ENCODE measurements around the gene EML2. TPM values are rescaled to one million over a fixed set of nuclear protein-coding genes. Genes with fewer than 3 reads are reported as not detected.
A peak's percentile ranks its signal among the peaks of the same experiment; 100 is the strongest.

The EML2 gene
- total RNA-seq, result 36.1 and 41.2 TPM in 2 replicates

GRCh38 chr19:45638930-45639729 lies at the start of gene EML2:
Gene EML2 (minus strand): TSS chr19:45639397. CDS start chr19:45639376, 21 bp downstream.

GRCh38 chr19:45667620-45668341 lies 28.6 kb upstream of the EML2 start, which contains the start of gene GIPR:
Gene GIPR (plus strand): TSS chr19:45668221. CDS start chr19:45669521, 1,300 bp downstream.

GRCh38 chr19:45601524-45602374 lies 37.4 kb downstream of the EML2 start, which contains the start of gene GPR4:
Gene GPR4 (minus strand): TSS chr19:45602212. CDS start chr19:45591866, 10,346 bp downstream.

GRCh38 chr19:45584332-45585157 lies 54.7 kb downstream of the EML2 start, which contains the start of gene OPA3:
Gene OPA3 (minus strand): TSS chr19:45584802. CDS start chr19:45584764, 38 bp downstream.

Small RNA genes lying within 50 kb of the gene (small RNA-seq; reads per million reads assigned to genes)
- gene MIR642A, result 3.9 reads per million, percentile 89 among the genes with 10 or more reads in this experiment
- gene RN7SL836P, result not detected

Other genes with a start within 250 kb of the EML2 start
- gene PPP1R13L, start 234.3 kb downstream of the EML2 start, total RNA-seq, result 44.8 and 61.1 TPM in 2 replicates
- 2.4 and 2.8 TPM in 2 replicates for gene POLR1G, start 232.8 kb downstream of the EML2 start, total RNA-seq
- 69.3 and 73.0 TPM in 2 replicates for gene ERCC1, start 215.5 kb downstream of the EML2 start, total RNA-seq
- 32.8 and 86.4 TPM in 2 replicates for gene FOSB, start 171.4 kb downstream of the EML2 start, total RNA-seq
- 10.6 and 17.7 TPM in 2 replicates for gene RTN2, start 142.3 kb downstream of the EML2 start, total RNA-seq
- 1.1 and 2.0 TPM in 2 replicates for gene PPM1N, start 141.0 kb downstream of the EML2 start, total RNA-seq
- gene VASP, start 131.9 kb downstream of the EML2 start, total RNA-seq, result 78.9 and 123 TPM in 2 replicates
- 11.8 and 23.4 TPM in 2 replicates for gene OPA3, start 54.6 kb downstream of the EML2 start, total RNA-seq
- gene GPR4, start 37.2 kb downstream of the EML2 start, total RNA-seq, result not detected in 2 replicates
- gene GIPR, start 28.8 kb upstream of the EML2 start, total RNA-seq, result 3.9 and 4.3 TPM in 2 replicates
- 161 and 219 TPM in 2 replicates for gene SNRPD2, start 52.6 kb upstream of the EML2 start, total RNA-seq
- gene QPCTL, start 53.3 kb upstream of the EML2 start, total RNA-seq, result 15.3 and 21.7 TPM in 2 replicates
- 7.2 and 8.2 TPM in 2 replicates for gene FBXO46, start 91.5 kb upstream of the EML2 start, total RNA-seq
- gene MEIOSIN, start 94.0 kb upstream of the EML2 start, total RNA-seq, result not detected in 2 replicates
- gene SIX5, start 129.9 kb upstream of the EML2 start, total RNA-seq, result 14.9 and 18.8 TPM in 2 replicates
- 10.8 and 18.5 TPM in 2 replicates for gene DMPK, start 143.1 kb upstream of the EML2 start, total RNA-seq
- 33.4 and 36.5 TPM in 2 replicates for gene DMWD, start 153.4 kb upstream of the EML2 start, total RNA-seq
- 0.39 and 0.43 TPM in 2 replicates for gene RSPH6A, start 175.9 kb upstream of the EML2 start, total RNA-seq
- gene SYMPK, start 223.8 kb upstream of the EML2 start, total RNA-seq, result 42.0 and 47.6 TPM in 2 replicates
- not detected in 2 replicates for gene FOXA3, start 224.9 kb upstream of the EML2 start, total RNA-seq
- 31.6 and 39.7 TPM in 2 replicates for gene IRF2BP1, start 246.7 kb upstream of the EML2 start, total RNA-seq

All from placental epithelial cell (primary cell).